GM12874 (cell line): Measurements from ENCODE around the gene ZDHHC12.

Source experiments
- CTCF ChIP-seq: IDR thresholded peaks from 2 replicates; pipeline ENCODE4 v1.5.1; 2011; ENCODE audit warnings: low read depth, mild to moderate bottlenecking, control low read depth, low read length, moderate library complexity; ENCODE audit not compliant: insufficient read depth

Gene ZDHHC12

DNA sequence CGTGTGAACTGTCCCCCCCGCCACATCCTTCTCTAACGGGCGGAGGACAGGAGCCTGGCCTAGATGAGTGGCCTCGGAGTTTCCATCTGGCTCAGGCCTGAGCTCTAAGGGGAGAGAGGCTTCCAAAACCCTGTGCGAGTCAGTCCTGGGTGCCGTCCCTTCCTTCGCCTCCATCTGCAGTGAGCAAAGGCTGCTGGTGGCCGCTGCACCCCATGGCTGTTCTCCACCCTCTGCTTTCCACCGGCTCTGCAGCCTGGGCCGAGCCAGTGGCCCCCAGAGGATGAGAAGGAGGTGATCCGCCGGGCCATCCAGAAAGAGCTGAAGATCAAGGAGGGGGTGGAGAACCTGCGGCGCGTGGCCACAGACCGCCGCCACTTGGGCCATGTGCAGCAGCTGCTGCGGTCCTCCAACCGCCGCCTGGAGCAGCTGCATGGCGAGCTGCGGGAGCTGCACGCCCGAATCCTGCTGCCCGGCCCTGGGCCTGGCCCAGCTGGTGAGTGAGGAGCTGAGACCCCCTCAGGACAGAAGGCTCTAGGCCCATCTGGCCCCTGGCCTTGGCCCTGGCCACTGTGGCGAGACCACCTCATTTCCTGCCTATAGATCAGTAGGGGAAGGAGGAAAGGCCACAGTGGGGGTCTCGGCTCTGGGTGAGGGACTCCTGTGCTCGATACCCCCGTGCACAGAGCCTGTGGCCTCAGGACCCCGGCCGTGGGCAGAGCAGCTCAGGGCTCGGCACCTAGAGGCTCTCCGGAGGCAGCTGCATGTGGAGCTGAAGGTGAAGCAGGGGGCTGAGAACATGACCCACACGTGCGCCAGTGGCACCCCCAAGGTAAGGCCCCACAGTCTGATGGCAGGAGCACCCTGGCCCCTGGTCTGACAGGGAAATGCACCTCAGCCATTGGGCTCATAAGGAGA lies 18.6 kb downstream of the ZDHHC12 start:
- no peak for TF ChIP-seq CTCF

DNA sequence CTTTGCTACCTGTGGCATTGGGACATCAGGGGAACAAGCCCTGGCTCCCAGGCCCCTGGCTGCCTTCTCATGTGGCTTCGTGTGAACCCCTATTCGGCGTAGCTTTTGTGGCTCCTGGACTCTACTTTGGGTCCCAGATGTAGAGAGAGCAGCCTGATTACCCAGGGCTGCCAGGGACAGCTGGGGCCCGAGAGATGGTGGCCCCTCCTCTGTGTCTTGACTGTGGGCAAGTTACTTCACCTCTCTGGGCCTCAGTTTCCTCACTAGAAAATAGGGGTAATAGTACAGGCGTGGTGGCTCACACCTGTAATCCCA lies 19.6 kb downstream of the ZDHHC12 start:
- TF ChIP-seq CTCF: no peak

- TF ChIP-seq CTCF: no peak
Measured at GRCh38 chr9:128703616-128704355, 20.1 kb downstream of the ZDHHC12 start.

DNA sequence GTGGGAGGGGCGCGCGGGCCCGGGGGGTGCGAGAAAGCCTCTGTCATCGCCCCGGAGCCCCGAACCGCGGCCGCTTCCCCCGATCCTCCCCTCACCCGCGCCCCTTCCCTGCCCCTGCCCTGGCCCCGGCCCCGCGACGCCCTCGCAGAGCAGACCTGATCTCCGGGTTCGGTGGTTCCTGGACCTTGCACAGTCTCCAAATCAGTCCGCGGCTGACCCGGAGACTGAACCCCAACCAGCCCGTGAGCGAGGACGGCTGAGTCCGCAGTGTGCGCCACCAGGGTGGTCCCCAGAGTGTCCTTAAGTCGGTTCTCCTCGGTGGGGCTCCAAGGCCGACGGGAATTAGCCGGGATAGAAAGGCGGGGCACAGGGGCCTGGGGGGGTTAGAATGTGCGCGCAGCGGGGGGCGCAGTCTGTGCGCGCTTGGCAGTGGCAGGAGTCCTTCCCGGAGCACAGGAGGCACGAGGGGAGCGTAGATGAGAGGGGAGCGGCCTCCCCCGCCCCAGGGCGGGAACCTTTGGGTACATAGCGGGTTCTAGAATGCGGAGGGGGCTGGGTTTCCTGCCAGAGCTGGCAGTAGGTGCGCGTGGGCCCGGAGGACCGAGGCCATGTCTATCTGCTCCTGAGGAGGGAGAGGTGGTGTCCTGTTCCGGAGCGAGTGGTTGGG lies 20.8 kb downstream of the ZDHHC12 start:
- TF ChIP-seq CTCF: no peak

DNA sequence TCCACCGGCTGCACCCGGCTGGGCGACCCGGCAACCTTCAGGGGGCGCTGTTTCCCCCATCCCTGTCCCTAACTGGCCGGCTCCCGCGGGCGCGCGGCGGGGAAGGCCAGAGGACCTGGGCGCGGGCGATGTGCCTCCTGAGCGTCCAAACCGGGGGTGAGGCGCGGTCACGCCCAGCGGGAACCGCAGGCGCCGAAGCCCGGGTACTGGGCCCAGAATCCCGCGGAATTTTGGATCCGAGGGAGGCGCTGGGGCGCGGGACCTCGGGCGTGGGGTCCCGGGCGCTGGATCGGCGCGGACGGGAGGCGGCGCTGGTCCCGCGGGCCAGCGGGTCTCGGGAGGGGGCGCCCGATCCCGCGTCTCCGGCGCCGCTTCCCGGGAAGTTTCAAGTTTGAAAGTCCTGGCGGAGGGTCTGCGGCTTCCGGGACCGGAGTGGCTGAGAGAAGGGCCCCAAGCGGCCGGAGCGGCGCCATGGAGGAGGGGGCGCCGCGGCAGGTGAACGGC lies 21.4 kb downstream of the ZDHHC12 start, which contains the start of gene PKN3:
TSS of gene PKN3 (plus strand) at position 59 of the 504 bp plus-strand sequence. CDS start at position 472, 413 bp downstream.
- peak; percentile 93 for TF ChIP-seq CTCF

DNA sequence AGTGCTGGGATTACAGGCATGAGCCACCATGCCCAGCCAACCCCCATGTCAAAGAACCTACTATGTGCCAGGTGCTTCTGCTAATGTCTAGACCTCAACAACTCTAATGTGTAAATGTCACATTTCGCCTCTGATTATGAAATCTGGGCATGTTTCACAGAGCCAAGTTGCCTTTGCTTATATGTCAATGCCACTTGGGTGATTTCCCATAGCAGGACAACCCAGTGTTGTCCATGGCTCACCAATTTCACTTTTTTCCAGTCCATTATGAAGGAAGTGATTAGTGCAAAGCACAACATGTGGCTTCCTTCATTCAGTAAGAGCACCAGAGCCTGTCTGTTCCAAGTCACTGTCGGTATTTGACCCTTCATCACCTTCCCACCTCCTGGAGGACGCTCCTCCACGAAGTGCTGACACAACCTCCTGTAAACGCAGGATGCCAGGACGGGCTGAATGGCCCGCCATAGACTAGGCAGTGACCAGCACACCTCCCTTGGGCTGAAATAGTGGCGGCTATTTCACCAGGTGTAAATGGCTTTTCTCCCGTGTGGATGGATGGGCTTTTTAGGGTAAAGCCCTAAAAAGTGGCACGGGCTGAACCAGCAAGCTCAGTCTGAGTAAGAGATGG lies 22.6 kb downstream of the ZDHHC12 start:
- no peak for TF ChIP-seq CTCF
